Peyer's patch (tissue), 4 donors: ENCODE data around the gene PRSS48. TPM values are rescaled to one million over a fixed set of nuclear protein-coding genes. Genes with fewer than 3 reads are reported as not detected.
"Not testable (repeated sequence)": the region's sequence is repeated elsewhere in the genome, so short reads cannot be mapped to it uniquely, and the experiment has no call there.

ENCODE experiments used
- DNase-seq, 3 donors: peaks; one replicate each; pipeline ENCODE4 v3.0.0-alpha.2; 2017 to 2019
- H3K27ac ChIP-seq, 4 donors: fragments of 200-600 bp; sonication (generic); one replicate each; pipeline ENCODE4 v1.5.1; 2016 to 2019
- H3K27me3 ChIP-seq, 2 donors: fragments of 200-600 bp; sonication (generic); one replicate each; pipeline ENCODE4 v1.5.1; 2019
- H3K36me3 ChIP-seq, 3 donors: fragments of 200-600 bp; sonication (generic); one replicate each; pipeline ENCODE4 v1.5.1; 2016 to 2019
- H3K4me1 ChIP-seq, 4 donors: fragments of 200-600 bp; sonication (generic); one replicate each; pipeline ENCODE4 v1.5.1; 2016 to 2019
- H3K4me3 ChIP-seq, 4 donors: fragments of 200-600 bp; sonication (generic); 1 replicate in 3 of 4; 2 replicates in 1 of 4; pipeline ENCODE4 v1.5.1; 2016 to 2019; ENCODE audit warnings: mild to moderate bottlenecking in 1 of 4
- H3K9me3 ChIP-seq, 4 donors: fragments of 200-600 bp; sonication (generic); one replicate each; pipeline ENCODE4 v1.5.1; 2016 to 2019; ENCODE audit warnings: mild to moderate bottlenecking in 1 of 4
- POLR2A ChIP-seq, 2 donors: fragments of 450-650 bp; IDR thresholded peaks; one replicate each; pipeline ENCODE4 v1.5.1; 2017; ENCODE audit warnings: antibody characterized with exemption in 2 of 2, mild to moderate bottlenecking in 2 of 2, moderate library complexity in 2 of 2
- total RNA-seq, 4 donors: library from RNA; depleted of rRNA; stranded (reverse); fragments of >200 nt; gene quantifications; one replicate each; pipeline ENCODE4 v1.1.0, GENCODE V29; 2016
- TF ChIP-seq, protein P1 (sequence below), 6 experiments: fragments of 450-650 bp in 4 of 6; fragments of 200-600 bp in 2 of 6; sonication (generic) in 1 of 6; IDR thresholded peaks; one replicate each; pipeline ENCODE4 v1.5.1; 2017 to 2019; ENCODE audit warnings: antibody characterized with exemption in 6 of 6, mild to moderate bottlenecking in 3 of 6, moderate library complexity in 1 of 6

PRSS48 gene
- total RNA-seq, 4 donors from 2014 or later = not detected

GRCh38 chr4:151233600-151233999, 43.4 kb upstream of the PRSS48 start:
- Histone ChIP-seq H3K27ac (no peak overlapping the region), H3K36me3 (no peaks in the 10 kb centered on the region), H3K9me3 (no peaks in the 10 kb centered on the region), H3K4me1 (no peaks in the 10 kb centered on the region), H3K27me3 (no peaks in the 10 kb centered on the region), H3K4me3 (no peak overlapping the region)
- TF ChIP-seq, protein P1, sequence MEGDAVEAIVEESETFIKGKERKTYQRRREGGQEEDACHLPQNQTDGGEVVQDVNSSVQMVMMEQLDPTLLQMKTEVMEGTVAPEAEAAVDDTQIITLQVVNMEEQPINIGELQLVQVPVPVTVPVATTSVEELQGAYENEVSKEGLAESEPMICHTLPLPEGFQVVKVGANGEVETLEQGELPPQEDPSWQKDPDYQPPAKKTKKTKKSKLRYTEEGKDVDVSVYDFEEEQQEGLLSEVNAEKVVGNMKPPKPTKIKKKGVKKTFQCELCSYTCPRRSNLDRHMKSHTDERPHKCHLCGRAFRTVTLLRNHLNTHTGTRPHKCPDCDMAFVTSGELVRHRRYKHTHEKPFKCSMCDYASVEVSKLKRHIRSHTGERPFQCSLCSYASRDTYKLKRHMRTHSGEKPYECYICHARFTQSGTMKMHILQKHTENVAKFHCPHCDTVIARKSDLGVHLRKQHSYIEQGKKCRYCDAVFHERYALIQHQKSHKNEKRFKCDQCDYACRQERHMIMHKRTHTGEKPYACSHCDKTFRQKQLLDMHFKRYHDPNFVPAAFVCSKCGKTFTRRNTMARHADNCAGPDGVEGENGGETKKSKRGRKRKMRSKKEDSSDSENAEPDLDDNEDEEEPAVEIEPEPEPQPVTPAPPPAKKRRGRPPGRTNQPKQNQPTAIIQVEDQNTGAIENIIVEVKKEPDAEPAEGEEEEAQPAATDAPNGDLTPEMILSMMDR (IDR thresholded peaks at IDR 0.05) = no peak
- no peak for TF ChIP-seq POLR2A (IDR thresholded peaks at IDR 0.05)
- DNase-seq = no peak

DNA sequence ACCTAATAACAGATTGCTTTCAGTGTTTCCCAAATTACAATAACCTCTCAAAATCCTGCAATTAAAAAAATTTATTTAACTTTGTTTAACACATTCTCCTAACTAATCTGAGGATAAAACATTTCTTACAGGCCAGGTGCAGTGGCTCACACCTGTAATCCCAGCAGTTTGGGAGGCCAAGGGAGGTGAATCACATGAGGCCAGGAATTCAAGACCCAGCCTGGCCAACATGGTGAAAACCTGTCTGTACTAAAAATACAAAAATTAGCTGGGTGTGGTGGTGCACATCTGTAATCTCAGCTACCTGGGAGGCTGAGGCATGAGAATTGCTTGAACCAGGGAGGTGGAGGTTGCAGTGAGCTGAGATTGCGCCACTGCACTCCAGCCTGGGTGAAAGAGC, 41.6 kb upstream of the PRSS48 start:
- not testable (repeated sequence) for H3K27me3 ChIP-seq, H3K36me3 ChIP-seq, H3K27ac ChIP-seq, H3K4me3 ChIP-seq, H3K9me3 ChIP-seq, H3K4me1 ChIP-seq, DNase-seq

- no peak overlapping the region for H3K27ac ChIP-seq
- no peaks in the 10 kb centered on the region for H3K9me3 ChIP-seq
- no peaks in the 10 kb centered on the region for H3K36me3 ChIP-seq
- no peak for DNase-seq
- no peaks in the 10 kb centered on the region for H3K27me3 ChIP-seq
- no peak overlapping the region for H3K4me3 ChIP-seq
- H3K4me1 ChIP-seq = peaks cover 0 to 6% (median 0%) of the 10 kb centered on the region in 4 donors
- TF ChIP-seq, protein P1 (IDR thresholded peaks at IDR 0.05) = no peak
- TF ChIP-seq POLR2A (IDR thresholded peaks at IDR 0.05) = no peak
Observed at GRCh38 chr4:151236036-151236435, 40.9 kb upstream of the PRSS48 start.

DNA sequence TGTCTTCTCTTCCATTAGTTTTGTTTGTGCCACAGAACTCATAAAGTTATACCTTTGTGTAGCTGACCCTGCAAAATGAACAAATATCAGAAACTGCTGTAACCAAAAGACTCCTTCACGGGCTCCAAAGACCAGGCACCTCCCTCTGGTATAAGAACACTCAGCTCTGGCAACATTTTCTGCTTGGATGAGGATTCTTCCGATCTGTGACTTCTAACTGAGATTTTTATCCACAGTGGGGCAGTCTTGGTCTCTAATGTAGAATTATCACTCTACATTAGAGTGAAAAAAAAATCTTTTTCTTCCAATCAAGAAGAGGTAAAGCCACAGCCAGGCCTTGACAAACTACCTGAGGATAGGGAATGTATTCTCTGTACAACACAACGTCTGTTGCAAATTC, 38.5 kb upstream of the PRSS48 start:
- no peak for TF ChIP-seq POLR2A (IDR thresholded peaks at IDR 0.05)
- TF ChIP-seq, protein P1 (IDR thresholded peaks at IDR 0.05) = peak in 2 of 6 experiments; percentile 20 to 29
- H3K27me3 ChIP-seq = no peaks in the 10 kb centered on the region
- no peak overlapping the region for H3K27ac ChIP-seq
- H3K36me3 ChIP-seq = no peaks in the 10 kb centered on the region
- no peak for DNase-seq
- H3K9me3 ChIP-seq = no peaks in the 10 kb centered on the region
- no peak overlapping the region for H3K4me3 ChIP-seq
- H3K4me1 ChIP-seq = peaks cover 0 to 6% (median 0%) of the 10 kb centered on the region in 4 donors

- no peak for DNase-seq
- H3K36me3 ChIP-seq = no peaks in the 10 kb centered on the region
- TF ChIP-seq POLR2A (IDR thresholded peaks at IDR 0.05) = no peak
- no peaks in the 10 kb centered on the region for H3K9me3 ChIP-seq
- peaks cover 0 to 6% (median 0%) of the 10 kb centered on the region in 4 donors for H3K4me1 ChIP-seq
- no peak overlapping the region for H3K27ac ChIP-seq
- H3K27me3 ChIP-seq = no peaks in the 10 kb centered on the region
- no peak overlapping the region for H3K4me3 ChIP-seq
Observed at GRCh38 chr4:151239608-151240007, 37.4 kb upstream of the PRSS48 start.

DNA sequence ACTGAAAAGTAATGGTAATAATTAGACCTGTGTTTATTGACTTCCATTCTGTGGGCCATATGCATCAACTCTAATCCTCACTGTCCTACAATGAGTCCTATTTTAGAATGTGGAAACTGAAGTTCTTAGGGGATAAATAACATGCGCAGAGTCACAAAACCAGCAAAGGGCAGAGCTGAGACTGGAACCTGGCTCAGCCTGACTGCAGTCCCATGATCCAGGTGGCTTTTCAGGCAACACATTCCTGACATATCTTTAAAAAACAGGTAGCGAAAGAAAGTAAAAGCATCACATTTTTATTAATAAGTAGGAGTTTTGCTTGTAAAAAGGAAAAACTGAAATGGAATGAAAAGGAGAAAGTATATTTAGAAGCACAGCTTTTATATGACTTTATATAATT, 34.7 kb upstream of the PRSS48 start:
- no peak for DNase-seq
- TF ChIP-seq, protein P1 (IDR thresholded peaks at IDR 0.05) = no peak
- no peak for TF ChIP-seq POLR2A (IDR thresholded peaks at IDR 0.05)
- Histone ChIP-seq H3K4me1 (peaks cover 0 to 6% (median 0%) of the 10 kb centered on the region in 4 donors), H3K36me3 (no peaks in the 10 kb centered on the region), H3K27ac (no peak overlapping the region), H3K27me3 (no peaks in the 10 kb centered on the region), H3K4me3 (no peak overlapping the region), H3K9me3 (no peaks in the 10 kb centered on the region)

GRCh38 chr4:151246742-151247141, 30.2 kb upstream of the PRSS48 start:
- no peaks in the 10 kb centered on the region for H3K27me3 ChIP-seq
- TF ChIP-seq, protein P1 (IDR thresholded peaks at IDR 0.05) = no peak
- no peak for TF ChIP-seq POLR2A (IDR thresholded peaks at IDR 0.05)
- no peak for DNase-seq
- H3K9me3 ChIP-seq = no peaks in the 10 kb centered on the region
- H3K36me3 ChIP-seq = no peaks in the 10 kb centered on the region
- H3K4me1 ChIP-seq = no peaks in the 10 kb centered on the region
- H3K4me3 ChIP-seq = no peak overlapping the region
- H3K27ac ChIP-seq = no peak overlapping the region
